HepG2 (cell line): ENCODE data around the gene NYNRIN. TPM values are rescaled to one million over a fixed set of nuclear protein-coding genes. Genes with fewer than 3 reads are reported as not detected.

Experiments
- CAMTA2 ChIP-seq: sonication (generic); formaldehyde crosslinking; IDR thresholded peaks from 2 replicates; pipeline ENCODE4 v1.4.0; 2020; ENCODE audit warnings: mild to moderate bottlenecking, missing genetic modification reagents, borderline replicate concordance
- CSRNP1 ChIP-seq: sonication (generic); formaldehyde crosslinking; IDR thresholded peaks from 2 replicates; pipeline ENCODE4 v1.8.1; 2023; ENCODE audit warnings: mild to moderate bottlenecking, missing genetic modification reagents
- EED ChIP-seq: sonication (generic); formaldehyde crosslinking; IDR thresholded peaks from 2 replicates; pipeline ENCODE4 v1.5.0; 2020; ENCODE audit warnings: mild to moderate bottlenecking, missing genetic modification reagents
- GABPA ChIP-seq, 2 experiments: IDR thresholded peaks; 2 replicates each; pipeline ENCODE4 v1.6.1; 2011 to 2016; ENCODE audit warnings: low read depth in 2 of 2, low read length in 1 of 2, missing biosample characterization in 1 of 2, missing genetic modification characterization in 1 of 2
- HIVEP1 ChIP-seq: sonication (generic); formaldehyde crosslinking; IDR thresholded peaks from 2 replicates; pipeline ENCODE4 v1.4.0; 2020; ENCODE audit warnings: mild to moderate bottlenecking, missing genetic modification reagents
- HOXD1 ChIP-seq: sonication (generic); formaldehyde crosslinking; IDR thresholded peaks from 2 replicates; pipeline ENCODE4 v1.5.0; 2020; ENCODE audit warnings: missing genetic modification reagents
- IRF9 ChIP-seq: sonication (generic); formaldehyde crosslinking; IDR thresholded peaks from 2 replicates; pipeline ENCODE4 v1.8.0; 2022; ENCODE audit warnings: missing genetic modification reagents, mild to moderate bottlenecking, borderline replicate concordance
- NCOA1 ChIP-seq: sonication (generic); formaldehyde crosslinking; IDR thresholded peaks from 2 replicates; pipeline ENCODE4 v1.9.0; 2021; ENCODE audit warnings: missing genetic modification reagents
- NKX3-1 ChIP-seq: sonication (generic); formaldehyde crosslinking; IDR thresholded peaks from 2 replicates; pipeline ENCODE4 v1.5.0; 2020; ENCODE audit warnings: missing genetic modification reagents
- SP140L ChIP-seq: sonication (generic); formaldehyde crosslinking; IDR thresholded peaks from 2 replicates; pipeline ENCODE4 v1.4.0; 2020; ENCODE audit warnings: missing genetic modification reagents, borderline replicate concordance
- SRF ChIP-seq: IDR thresholded peaks from 2 replicates; pipeline ENCODE4 v1.6.1; 2011; ENCODE audit warnings: mild to moderate bottlenecking, low read depth, low read length, moderate library complexity
- SRSF1 ChIP-seq: fragments of 200-400 bp; formaldehyde crosslinking; optimal IDR thresholded peaks from 2 replicates; pipeline ENCODE3; 2017; ENCODE audit warnings: mild to moderate bottlenecking, low read depth, low read length, moderate library complexity
- XBP1 ChIP-seq: sonication (generic); formaldehyde crosslinking; IDR thresholded peaks from 2 replicates; pipeline ENCODE4 v1.5.0; 2020; ENCODE audit warnings: missing genetic modification reagents
- ZC3H4 ChIP-seq: sonication (generic); formaldehyde crosslinking; IDR thresholded peaks from 2 replicates; pipeline ENCODE4 v1.4.0; 2020; ENCODE audit warnings: missing genetic modification reagents, borderline replicate concordance
- ZFP36L1 ChIP-seq: sonication (generic); formaldehyde crosslinking; IDR thresholded peaks from 2 replicates; pipeline ENCODE4 v1.8.0; 2022; ENCODE audit warnings: mild to moderate bottlenecking, missing genetic modification reagents, moderate library complexity
- ZNF121 ChIP-seq: sonication (generic); formaldehyde crosslinking; IDR thresholded peaks from 2 replicates; pipeline ENCODE4 v1.5.0; 2020; ENCODE audit warnings: mild to moderate bottlenecking, missing genetic modification reagents
- ZNF234 ChIP-seq: sonication (generic); formaldehyde crosslinking; conservative IDR thresholded peaks from 2 replicates; pipeline ENCODE4 v1.5.1; 2020; ENCODE audit warnings: mild to moderate bottlenecking, missing genetic modification reagents
- ZNF292 ChIP-seq: sonication (generic); formaldehyde crosslinking; IDR thresholded peaks from 2 replicates; pipeline ENCODE4 v1.8.1; 2022; ENCODE audit warnings: mild to moderate bottlenecking, low read depth, missing genetic modification reagents, borderline replicate concordance
- ZNF329 ChIP-seq: sonication (generic); formaldehyde crosslinking; IDR thresholded peaks from 2 replicates; pipeline ENCODE4 v1.9.0; 2021; ENCODE audit warnings: low read depth, mild to moderate bottlenecking, missing genetic modification reagents
- ZNF569 ChIP-seq: sonication (generic); formaldehyde crosslinking; IDR thresholded peaks from 2 replicates; pipeline ENCODE4 v1.5.0; 2020; ENCODE audit warnings: mild to moderate bottlenecking, missing genetic modification reagents, moderate library complexity, borderline replicate concordance
- ZNF674 ChIP-seq: sonication (generic); formaldehyde crosslinking; IDR thresholded peaks from 2 replicates; pipeline ENCODE4 v1.5.0; 2020; ENCODE audit warnings: low read depth, mild to moderate bottlenecking, missing genetic modification reagents
- ZNF768 ChIP-seq: sonication (generic); formaldehyde crosslinking; IDR thresholded peaks from 2 replicates; pipeline ENCODE4 v1.4.0; 2020; ENCODE audit warnings: missing genetic modification reagents
- ZNF773 ChIP-seq: sonication (generic); formaldehyde crosslinking; IDR thresholded peaks from 2 replicates; pipeline ENCODE4 v1.4.0; 2020; ENCODE audit warnings: missing genetic modification reagents, borderline replicate concordance
- ZNF775 ChIP-seq: sonication (generic); formaldehyde crosslinking; IDR thresholded peaks from 2 replicates; pipeline ENCODE4 v1.4.0; 2020; ENCODE audit warnings: missing genetic modification reagents, mild to moderate bottlenecking, moderate library complexity, borderline replicate concordance
- ZNF780A ChIP-seq: sonication (generic); formaldehyde crosslinking; IDR thresholded peaks from 2 replicates; pipeline ENCODE4 v1.8.0; 2022; ENCODE audit warnings: mild to moderate bottlenecking, missing genetic modification reagents, moderate library complexity
- ZNF788 ChIP-seq: sonication (generic); formaldehyde crosslinking; IDR thresholded peaks from 2 replicates; pipeline ENCODE4 v1.5.0; 2020; ENCODE audit warnings: mild to moderate bottlenecking, missing genetic modification reagents, borderline replicate concordance
- ZXDC ChIP-seq: sonication (generic); formaldehyde crosslinking; IDR thresholded peaks from 2 replicates; pipeline ENCODE4 v1.5.0; 2020; ENCODE audit warnings: mild to moderate bottlenecking, missing genetic modification reagents
- polyA plus RNA-seq, 8 experiments: library from polyadenylated mRNA; depleted of rRNA in 3 of 8; stranded (reverse) in 7 of 8; unstranded in 1 of 8; fragments of >200 nt; fragmentation: Illumina TruSeq in 4 of 8; extraction: Trizol in 4 of 8; gene quantifications; 2 replicates each; pipeline versions ENCODE4 v1.2.1 to v1.2.3, GENCODE V29; 2011 to 2016; ENCODE audit warnings: low read depth in 4 of 8, missing spikeins in 1 of 8, mixed read lengths in 1 of 8; ENCODE audit not compliant: insufficient read depth in 1 of 8
- total RNA-seq, 5 experiments: library from RNA; depleted of rRNA; stranded (reverse); fragments of >200 nt; fragmentation: Illumina TruSeq; extraction: Trizol; gene quantifications; 2 replicates each; pipeline ENCODE4 v1.2.3, GENCODE V29; 2016; ENCODE audit warnings: low read depth in 1 of 5

Gene NYNRIN
- total and polyA plus RNA-seq, 2 of the 13 experiments (the other 11 are each of a cell fraction or from before 2014, with no cell fraction given), result 0.63 to 1.1 TPM

GRCh38 chr14:24436355-24437019, 37.7 kb downstream of the NYNRIN start (continued):
- TF ChIP-seq ZNF569 (CRISPR knock-in tag) (no peak), SRSF1 (no peak), ZNF292 (CRISPR knock-in tag) (no peak), ZNF780A (CRISPR knock-in tag) (no peak), IRF9 (CRISPR knock-in tag) (0 out of 2 replicates have a peak, but pooled peaks have one; percentile 12), SP140L (no peak), XBP1 (CRISPR knock-in tag) (no peak), NKX3-1 (no peak), ZNF775 (no peak), ZNF768 (CRISPR knock-in tag) (no peak), HOXD1 (no peak), ZXDC (CRISPR knock-in tag) (no peak), ZFP36L1 (no peak), GABPA (IDR thresholded peaks at IDR 0.05; ENCODE audit: low read depth, low read length) (no peak), GABPA (CRISPR knock-in tag; IDR thresholded peaks at IDR 0.05; ENCODE audit: low read depth) (no peak), EED (no peak), ZNF329 (no peak), ZNF773 (no peak), ZNF121 (CRISPR knock-in tag) (no peak), ZC3H4 (CRISPR knock-in tag) (no peak), NCOA1 (CRISPR knock-in tag) (no peak), CSRNP1 (CRISPR knock-in tag) (no peak; the same call in 1 of the 2 replicates), HIVEP1 (CRISPR knock-in tag) (no peak), SRF (no peak; the same call in 1 of the 2 replicates), CAMTA2 (CRISPR knock-in tag) (no peak), ZNF788 (CRISPR knock-in tag) (no peak), ZNF674 (no peak), ZNF234 (no peak)
